ENCODE data around the gene PBRM1.

- peak; percentile 71 for TF ChIP-seq POLR2AphosphoS5 (IDR thresholded peaks at IDR 0.05; ENCODE audit: low read depth, low read length)
- TF ChIP-seq, protein P1, sequence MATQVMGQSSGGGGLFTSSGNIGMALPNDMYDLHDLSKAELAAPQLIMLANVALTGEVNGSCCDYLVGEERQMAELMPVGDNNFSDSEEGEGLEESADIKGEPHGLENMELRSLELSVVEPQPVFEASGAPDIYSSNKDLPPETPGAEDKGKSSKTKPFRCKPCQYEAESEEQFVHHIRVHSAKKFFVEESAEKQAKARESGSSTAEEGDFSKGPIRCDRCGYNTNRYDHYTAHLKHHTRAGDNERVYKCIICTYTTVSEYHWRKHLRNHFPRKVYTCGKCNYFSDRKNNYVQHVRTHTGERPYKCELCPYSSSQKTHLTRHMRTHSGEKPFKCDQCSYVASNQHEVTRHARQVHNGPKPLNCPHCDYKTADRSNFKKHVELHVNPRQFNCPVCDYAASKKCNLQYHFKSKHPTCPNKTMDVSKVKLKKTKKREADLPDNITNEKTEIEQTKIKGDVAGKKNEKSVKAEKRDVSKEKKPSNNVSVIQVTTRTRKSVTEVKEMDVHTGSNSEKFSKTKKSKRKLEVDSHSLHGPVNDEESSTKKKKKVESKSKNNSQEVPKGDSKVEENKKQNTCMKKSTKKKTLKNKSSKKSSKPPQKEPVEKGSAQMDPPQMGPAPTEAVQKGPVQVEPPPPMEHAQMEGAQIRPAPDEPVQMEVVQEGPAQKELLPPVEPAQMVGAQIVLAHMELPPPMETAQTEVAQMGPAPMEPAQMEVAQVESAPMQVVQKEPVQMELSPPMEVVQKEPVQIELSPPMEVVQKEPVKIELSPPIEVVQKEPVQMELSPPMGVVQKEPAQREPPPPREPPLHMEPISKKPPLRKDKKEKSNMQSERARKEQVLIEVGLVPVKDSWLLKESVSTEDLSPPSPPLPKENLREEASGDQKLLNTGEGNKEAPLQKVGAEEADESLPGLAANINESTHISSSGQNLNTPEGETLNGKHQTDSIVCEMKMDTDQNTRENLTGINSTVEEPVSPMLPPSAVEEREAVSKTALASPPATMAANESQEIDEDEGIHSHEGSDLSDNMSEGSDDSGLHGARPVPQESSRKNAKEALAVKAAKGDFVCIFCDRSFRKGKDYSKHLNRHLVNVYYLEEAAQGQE (IDR thresholded peaks at IDR 0.05; ENCODE audit: insufficient read depth in 1 of 2, low read depth in 2 of 2, low read length in 2 of 2) = 0 out of 4 replicates have a peak, but pooled peaks of 1 of the 2 experiments have one; percentile 6
These were observed 20.3 kb upstream of the PBRM1 start, which contains the start of the genes GLT8D1 and SPCS1 for GRCh38 chr3:52705688-52706686.
